CD4-positive, alpha-beta T cell treated with Interleukin-6 at 100 ng/mL for 8 hours (primary cell): ENCODE results near the gene GTF2I.
"Not testable (repeated sequence)": the region's sequence is repeated elsewhere in the genome, so short reads cannot be mapped to it uniquely, and the experiment has no call there.

Source experiments
- DNase-seq: peaks from one replicate; pipeline ENCODE4 v3.0.0-alpha.2; 2020; ENCODE audit warnings: mixed read lengths, low spot score

The GTF2I gene

DNA sequence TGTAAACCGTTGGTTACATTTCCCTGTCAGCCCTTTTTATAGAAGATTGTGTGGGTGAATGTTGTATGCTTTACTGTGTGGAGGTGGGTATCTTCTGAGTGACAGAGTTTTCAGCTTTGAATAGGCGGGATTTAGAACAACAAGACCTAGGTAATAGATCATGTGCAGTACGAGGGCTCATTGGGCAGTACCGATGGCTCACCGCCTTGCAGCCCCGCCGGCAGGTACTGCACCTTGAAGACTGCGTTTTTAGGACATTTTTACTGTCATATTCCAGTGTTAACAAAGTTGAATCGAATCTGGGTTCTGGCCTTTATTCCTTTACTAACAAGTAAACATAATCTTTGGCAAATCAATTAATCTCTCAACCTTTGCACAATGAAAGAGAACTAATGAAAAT is 60.4 kb downstream of the GTF2I start:
- no peak for DNase-seq

DNA sequence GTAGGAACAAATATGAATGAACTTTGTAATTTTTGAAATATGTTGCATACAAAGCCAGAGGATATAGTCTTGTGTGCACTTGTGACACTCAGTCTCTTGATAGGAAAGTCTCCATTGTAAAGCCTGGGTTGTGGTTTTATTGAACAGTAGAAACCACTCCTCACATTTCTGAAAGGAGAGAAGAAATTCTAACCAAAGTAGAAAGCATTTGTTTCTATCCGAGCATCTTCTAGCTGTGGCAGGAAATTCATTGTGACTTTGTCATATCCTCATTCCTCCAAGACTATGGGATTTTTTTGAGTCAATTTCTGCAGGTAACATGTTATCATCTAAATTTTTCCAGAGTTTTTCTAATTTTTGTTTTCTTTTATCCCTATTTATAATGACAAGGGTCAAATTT is 60.8 kb downstream of the GTF2I start:
- DNase-seq: no peak

DNA sequence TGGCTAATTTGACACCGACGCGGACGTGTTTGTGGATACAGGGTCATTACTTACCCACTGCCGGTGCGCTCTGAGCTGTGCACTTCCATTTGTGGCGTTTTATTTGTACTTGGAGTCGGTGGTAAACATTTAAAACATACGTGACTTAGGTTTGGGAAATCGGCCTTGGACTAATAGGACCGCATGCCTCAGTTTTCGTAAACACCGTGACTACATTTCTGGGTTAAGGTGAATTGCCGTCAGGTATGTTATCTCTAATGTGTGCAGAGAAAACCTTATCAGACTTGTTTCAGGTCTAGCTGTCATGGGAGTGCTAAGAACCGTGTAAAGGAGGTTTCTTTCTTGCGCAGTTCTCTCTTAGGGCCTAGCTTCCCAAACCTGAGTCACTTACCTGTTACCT is 64.6 kb downstream of the GTF2I start:
- DNase-seq: no peak

DNA sequence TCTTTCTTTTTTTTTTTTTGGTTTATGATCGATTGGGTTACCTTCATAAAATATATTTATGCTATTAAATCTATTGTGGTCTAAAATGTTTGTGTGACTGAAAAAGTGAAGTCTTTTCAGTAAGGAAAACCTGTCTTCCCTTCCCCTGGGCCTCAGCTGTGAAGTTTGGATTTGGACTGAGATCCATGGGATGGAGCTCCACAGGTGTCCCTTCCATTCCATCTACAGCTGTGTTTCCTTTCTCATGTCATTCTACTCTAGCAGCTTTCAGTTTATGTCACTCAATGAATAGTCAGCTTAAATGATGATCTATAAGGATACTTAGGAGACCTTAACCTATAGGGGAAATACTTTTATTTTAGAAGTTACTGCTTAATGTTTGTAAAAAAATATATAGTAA is 68.3 kb downstream of the GTF2I start:
- no peak for DNase-seq

DNA sequence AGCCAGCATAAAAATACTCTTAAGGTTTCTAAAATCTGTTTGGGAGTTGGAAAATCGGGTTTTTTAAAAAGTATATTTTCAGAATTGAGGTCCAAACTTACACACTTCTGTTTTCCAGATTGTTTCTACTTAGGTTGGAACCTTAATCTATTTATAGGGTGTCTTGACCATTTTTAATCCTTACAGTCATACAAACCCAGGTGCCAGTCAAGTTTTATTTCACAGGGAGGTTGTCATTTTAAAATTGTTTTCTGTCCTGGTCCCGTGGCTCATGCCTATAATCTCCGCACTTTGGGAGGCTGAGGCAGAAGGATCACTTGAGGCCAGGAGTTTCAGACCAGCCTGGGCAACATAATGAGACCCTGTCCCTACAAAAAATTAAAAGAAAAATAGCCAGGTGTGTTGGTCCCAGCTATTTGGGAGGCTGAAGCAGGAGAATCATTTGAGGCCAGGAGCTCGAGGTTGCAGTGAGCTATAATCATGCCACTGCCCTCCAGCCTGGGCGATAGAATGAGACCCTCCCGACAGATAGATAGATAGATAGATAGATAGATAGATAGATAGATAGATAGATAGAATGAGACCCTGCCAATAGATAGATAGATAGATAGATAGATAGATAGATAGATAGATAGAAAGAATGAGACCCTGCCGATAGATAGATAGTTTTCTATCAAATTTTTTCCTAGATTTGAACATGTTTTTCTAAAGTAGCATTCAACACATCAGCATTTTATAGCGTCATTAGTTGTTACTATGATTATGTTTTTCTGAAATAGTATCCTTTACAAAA is 69.0 kb downstream of the GTF2I start:
- no peak for DNase-seq

DNA sequence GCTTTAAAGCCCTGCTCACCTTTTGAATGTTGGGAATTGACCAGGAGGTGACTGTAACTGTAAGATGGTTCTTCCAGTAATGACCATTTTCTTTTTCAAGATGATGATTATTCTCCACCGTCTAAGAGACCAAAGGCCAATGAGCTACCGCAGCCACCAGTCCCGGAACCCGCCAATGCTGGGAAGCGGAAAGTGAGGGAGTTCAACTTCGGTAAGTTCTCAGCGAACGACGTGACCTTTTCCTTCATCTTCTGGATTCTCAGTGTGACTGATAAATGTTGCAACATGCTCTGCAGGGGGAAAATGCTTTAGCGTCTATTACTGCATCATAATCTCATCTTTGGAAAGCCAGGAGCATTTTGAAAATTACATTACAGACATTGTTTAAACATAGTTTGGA is 71.2 kb downstream of the GTF2I start:
- DNase-seq: not testable (repeated sequence)

DNA sequence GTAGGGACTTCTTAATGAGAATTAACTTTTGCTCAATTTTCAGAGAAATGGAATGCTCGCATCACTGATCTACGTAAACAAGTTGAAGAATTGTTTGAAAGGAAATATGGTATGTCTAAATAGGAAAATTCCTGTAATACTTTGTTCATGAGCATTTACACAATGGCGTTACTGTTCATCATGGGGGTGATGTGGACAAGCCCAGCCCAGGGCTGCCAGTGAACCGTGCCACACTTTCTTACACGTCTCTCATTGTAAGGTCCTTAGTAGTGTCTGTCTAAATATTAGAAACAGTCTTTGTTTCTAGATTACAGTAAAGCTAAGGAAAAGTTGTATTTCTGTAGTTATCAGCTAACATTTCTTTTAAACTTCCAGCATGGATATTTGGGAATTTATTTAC is 72.7 kb downstream of the GTF2I start:
- DNase-seq: not testable (repeated sequence)

DNA sequence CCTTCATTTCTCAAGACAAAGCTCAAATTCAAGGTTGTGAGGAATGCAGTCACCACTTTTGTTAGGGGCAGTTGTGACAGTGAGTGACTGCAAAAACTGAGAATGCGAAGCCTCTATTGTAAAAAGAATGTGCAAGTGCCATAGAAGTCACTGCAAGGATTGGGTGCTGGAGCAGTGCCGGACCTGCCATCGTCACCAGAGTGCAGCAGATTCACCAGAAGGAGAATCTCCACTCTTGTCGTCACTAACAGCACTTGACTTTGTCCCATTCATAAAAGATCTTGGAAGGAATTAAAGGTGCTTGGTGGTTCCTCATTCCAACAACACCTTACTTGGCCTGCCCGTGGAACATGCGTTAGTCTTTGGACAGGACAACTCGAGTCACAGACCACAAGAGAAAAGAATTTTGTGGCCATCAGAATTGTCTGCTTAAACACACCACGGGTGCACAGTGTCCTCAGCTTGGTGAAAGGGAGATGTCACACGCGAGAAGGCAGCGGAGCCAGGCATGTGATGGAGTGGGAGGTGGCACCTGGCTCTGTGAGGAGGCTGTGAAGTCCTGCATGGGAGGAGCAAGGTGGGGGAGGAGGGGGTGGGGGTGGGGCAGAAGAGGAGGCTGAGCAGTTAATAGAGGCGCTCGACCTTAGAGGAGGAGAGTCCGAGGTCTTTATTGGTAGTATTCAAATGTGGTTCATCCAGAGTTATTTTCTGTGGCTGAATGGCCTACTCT is 82.6 kb downstream of the GTF2I start:
- not testable (repeated sequence) for DNase-seq

DNA sequence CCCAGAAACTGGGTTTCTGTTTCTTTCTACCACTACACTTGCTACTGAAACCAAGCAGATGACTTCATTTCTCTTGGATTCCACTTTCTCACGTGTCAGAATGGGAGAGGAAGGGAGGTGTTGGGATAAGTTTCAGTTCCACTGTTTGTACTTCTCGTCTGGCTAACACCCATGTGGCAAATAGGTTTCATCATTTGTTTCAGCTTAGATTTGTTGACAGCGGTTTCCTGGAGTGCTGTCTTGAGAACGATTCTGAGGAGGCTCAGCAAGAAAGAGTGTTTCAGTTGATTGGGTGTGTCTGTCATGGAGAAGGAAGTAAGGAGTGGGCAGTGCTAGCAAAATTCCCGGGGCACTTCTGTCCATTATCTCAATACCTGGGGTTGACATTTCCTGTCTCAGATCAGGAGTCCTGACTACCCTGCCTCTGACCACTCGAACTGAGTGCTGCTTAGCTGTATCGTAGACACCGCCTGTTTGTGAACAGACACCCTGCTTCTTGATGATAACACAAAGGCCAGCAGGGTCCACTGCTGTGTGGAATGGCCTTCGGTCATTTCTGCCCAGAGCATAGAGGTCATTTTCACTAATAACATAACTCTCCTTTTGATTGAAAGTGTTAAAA is 86.5 kb downstream of the GTF2I start:
- DNase-seq: not testable (repeated sequence)

DNA sequence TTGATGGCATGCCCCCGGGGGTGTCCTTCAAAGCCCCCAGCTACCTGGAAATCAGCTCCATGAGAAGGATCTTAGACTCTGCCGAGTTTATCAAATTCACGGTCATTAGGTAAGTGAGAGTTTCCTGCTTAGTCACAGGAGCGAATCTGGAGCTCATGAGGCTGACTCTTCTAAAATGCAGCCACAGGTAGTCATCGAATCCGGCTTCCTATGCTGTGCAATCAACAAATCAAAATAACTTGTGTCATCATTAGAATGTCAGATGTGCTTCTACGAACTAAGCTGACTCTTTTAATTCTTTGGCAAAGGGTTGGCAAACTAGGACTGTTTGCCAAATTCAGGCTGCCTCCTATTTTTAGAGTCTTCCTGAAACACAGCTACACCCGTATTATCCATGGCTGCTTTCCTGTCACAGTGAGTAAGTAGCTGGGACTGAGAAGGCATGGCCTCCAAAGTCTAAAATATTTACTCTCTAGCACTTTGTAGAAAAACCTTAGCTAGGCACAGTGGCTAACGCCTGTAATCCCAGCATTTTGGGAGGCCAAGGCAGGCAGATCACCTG is 96.5 kb downstream of the GTF2I start:
- DNase-seq: not testable (repeated sequence)

DNA sequence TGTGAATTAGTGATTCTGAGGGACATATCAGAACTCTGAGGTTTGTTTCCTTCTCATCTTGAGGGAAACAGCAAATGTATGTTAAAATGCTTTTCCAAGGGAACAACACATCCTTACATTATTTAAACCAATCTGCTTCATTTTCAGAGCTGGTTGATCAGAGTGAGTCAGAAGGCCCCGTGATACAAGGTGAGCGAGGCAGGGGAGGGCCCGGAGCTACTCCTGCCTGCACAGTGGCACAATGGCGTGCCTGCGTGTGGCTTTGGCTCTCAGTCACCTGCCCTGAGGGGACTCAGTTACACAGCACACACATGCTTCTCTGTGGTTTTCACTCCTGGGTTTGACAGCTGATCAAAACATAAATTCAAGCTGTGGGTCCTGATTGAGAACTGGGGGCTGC is 99.2 kb downstream of the GTF2I start:
- DNase-seq: not testable (repeated sequence)

DNA sequence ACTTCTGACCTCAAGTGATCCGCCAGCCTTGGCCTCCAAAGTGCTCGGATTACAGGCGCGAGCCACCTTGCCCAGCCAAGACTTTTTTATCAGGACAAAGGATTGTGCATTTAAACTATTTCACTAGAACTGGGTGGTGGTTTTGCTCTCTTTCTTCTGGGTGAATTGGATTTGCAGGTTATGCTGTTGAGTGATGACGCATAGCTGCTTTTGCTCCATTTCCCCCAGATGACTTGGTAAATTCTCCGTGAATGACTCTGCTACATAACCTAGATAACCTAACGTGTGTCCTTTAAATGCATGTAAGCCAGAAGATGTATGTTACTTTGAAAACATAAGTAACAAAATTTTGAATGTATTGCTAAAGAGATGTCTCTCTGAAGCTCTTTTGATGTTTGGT is 100.8 kb downstream of the GTF2I start:
- not testable (repeated sequence) for DNase-seq

DNA sequence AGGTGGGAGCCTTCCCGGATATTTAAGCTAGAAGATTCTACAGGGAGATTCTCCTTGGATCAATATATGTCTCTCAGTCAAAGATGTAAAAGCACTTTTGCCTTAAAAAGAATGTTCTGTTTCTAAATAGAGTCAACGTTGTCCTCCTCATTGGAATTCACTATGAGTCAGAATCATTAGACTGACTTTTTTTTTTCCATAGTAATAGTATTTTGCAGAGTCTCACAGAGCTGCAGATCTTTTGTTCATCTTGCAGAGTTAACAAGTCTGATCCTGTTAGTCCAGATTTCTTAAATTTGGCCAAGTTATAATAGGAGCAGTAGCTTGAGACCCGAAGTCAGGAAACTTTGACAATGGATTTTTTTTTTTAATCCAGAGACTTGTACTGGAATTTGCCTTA is 101.5 kb downstream of the GTF2I start:
- not testable (repeated sequence) for DNase-seq

DNA sequence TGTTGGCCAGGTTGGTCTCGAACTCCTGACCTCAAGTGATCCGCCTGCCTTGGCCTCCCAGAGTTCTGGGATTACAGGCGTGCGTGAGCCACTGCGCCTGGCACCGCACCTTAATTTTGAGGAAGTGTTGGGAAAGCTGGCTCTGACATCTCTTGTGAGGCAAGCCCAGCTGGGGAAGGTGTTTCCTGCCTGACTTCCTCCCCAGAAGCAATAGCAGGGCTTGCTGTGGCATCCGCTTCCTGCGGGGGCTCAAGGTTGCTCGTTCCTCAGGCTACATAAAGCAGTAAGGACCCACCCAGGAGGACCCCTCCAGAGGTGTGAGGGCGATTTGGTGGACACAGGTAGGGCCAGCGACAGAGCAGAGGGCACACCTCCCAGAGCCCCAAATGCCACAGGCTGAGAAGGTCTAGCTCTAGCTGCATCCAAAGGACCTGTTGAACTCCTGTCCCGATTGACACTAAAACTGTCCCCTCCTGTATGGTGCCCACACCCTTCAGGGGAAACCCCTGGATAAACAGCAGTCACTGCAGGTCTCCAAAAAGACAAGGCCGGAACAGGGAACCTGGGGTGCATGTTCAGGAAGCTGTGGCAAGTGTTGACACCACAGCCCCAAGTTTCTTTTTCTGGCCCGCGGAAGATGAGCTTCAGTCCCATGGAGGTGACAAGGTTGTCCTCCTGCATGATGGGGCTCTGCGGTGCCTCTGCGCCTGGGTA is 107.8 kb downstream of the GTF2I start:
- DNase-seq: not testable (repeated sequence)

DNA sequence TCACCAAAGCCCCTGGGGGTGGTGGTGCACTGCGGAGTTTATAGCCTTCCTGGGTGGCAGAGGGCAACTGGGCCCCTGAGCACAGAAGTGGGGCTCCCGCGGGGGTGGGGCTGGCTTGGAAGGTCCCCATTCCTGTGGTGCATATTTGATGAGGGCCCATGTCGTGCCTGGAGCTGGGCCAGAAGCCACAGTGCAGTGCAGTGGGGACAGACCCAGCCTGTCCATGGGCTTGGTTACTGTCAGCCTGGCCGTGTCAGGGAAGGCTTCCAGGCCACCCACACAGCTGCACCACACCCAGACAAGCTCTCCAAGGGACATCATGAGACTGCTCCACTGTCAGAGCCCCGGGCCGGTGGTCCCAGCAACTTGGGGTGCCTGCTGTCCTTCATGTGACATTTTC is 109.0 kb downstream of the GTF2I start:
- DNase-seq: not testable (repeated sequence)

DNA sequence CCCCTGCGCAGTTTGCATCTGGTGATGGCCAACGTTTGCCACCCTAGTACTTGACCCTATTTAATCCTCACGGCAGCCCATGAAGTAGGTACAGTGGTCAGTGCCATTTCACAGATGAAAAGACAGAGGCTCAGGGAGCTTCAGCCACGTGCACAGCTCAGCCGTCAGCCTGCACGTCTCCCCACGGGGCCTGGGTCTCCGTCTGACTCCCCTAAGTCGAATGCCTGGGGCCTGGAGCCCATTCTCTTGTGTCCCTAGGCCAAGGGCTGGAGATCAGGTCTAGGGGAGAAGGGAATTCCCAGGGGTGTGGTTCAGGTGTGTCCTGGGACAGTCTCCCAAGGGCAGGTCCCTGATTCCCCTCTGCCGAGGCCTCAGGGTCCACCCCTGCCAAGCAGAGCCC is 109.5 kb downstream of the GTF2I start:
- not testable (repeated sequence) for DNase-seq

DNA sequence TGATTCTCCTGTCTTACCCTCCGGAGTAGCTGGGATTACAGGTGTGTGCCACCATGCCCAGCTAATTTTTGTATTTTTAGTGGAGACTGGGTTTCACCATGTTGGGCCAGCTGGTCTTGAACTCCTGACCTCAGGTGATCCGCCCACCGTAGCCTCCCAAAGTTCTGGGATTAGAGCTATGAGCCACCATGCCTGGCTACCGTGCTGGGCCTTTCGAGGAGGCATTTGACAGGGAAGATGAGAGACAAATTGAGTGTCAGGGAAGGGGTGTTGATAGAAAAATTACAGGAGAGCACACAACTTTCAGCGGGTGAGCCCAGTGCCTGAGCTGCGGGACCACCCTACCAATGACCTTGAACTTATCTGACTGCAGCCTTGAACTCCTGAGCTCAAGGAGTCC is 112.5 kb downstream of the GTF2I start:
- not testable (repeated sequence) for DNase-seq

DNA sequence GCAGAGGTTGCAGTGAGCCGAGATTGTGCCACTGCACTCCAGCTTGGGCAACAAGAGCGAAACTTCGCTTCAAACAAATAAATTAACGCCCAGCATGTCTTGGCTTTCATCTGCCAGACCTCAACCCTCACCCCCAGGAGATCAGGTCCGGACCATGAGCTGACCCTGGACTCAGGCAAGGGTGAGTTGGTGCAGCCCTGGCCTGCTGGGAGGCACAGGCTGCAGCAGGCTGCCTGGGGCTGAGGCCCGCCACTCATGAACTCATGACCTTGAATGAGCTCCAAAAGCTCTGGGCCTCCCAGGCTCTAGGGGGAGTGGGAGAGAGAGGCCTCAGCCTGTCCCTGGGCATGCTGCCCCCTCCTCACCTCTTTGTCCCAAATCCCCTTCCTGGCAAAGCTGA is 114.6 kb downstream of the GTF2I start:
- not testable (repeated sequence) for DNase-seq

DNA sequence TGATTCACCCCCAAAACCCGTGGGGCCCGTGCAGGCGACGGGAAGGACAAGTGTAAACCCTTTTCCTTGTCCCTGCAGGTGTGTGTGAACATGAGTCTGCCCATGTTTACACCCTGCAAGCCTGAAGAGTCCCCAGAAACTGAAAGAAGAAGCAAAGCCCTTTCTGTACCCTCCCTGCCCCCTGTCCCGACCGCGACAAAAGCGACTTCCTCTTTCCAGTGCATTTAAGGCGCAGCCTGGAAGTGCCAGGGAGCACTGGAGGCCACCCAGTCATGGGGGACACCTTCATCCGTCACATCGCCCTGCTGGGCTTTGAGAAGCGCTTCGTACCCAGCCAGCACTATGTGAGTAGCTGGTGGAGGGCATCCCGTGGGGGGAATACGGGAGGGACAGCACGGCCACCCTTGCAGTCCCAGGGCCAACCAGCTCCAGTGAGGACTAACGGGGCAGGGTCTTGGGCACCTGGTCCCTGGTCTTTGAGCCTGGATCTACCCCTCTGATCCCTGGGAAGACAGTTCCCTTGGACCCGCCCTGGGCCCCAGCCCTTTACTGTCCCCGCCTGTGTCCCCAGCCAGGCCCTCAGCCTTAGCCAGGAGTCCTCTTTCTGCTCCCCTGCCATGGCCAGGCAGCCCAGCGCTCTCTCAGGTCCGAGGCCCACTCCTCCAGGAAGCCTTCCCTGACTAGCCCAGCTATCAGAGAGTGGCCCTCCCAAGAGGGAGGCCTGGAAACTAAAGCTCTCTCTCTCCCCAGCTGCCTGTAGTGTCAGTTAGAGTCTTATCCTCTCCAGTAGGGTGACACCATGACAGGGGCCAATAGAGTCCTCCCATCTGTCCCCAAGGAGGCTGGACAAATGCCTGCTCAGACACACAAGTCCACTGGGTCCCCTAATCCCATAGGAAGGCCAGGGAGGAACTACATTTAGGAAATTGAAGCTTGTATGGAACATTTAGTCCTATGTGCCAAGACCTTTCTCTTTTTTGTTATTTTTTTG is 116.5 kb downstream of the GTF2I start, which contains the start of gene NCF1:
Gene NCF1, plus strand, starts transcription at position 252 of the 991 bp plus-strand sequence. Its CDS starts 21 bp downstream, at position 273.
- not testable (repeated sequence) for DNase-seq

DNA sequence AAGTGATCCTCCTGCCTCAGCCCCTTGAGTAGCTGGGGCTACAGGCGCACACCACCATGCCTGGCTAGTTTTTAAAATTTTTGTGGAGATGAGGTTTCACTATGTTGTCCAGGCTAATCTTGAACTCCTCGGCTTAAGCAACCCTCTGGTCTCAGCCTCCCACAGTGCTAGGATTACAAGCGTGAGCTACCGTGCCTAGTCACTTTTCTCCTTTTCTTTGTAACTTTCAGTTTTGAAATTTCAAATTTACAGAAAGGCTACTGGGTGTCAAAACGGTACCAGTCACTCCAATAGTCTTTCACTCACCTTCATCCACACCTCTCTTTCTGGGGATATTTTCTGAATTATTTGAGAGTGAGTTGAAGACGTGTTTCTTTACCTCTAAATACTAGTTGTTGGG is 117.6 kb downstream of the GTF2I start:
- not testable (repeated sequence) for DNase-seq

DNA sequence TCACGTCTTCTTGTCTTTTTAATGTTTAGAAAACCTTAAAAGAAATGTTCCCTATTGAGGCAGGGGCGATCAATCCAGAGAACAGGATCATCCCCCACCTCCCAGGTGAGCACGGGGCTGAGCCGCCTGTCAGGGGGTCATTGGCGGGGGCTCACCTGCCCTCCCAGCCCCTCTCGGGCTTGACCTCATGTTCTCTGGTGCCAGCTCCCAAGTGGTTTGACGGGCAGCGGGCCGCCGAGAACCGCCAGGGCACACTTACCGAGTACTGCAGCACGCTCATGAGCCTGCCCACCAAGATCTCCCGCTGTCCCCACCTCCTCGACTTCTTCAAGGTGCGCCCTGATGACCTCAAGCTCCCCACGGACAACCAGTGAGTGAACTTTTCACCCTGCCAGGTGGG is 121.5 kb downstream of the GTF2I start:
- DNase-seq: not testable (repeated sequence)
